Measurements from ENCODE around the gene ECPAS. TPM values are rescaled to one million over a fixed set of nuclear protein-coding genes. Genes with fewer than 3 reads are reported as not detected.

Gene ECPAS
- total RNA-seq, 4 donors from 2014 or later: 53.5 to 75.7 (median 66.1) TPM

DNA sequence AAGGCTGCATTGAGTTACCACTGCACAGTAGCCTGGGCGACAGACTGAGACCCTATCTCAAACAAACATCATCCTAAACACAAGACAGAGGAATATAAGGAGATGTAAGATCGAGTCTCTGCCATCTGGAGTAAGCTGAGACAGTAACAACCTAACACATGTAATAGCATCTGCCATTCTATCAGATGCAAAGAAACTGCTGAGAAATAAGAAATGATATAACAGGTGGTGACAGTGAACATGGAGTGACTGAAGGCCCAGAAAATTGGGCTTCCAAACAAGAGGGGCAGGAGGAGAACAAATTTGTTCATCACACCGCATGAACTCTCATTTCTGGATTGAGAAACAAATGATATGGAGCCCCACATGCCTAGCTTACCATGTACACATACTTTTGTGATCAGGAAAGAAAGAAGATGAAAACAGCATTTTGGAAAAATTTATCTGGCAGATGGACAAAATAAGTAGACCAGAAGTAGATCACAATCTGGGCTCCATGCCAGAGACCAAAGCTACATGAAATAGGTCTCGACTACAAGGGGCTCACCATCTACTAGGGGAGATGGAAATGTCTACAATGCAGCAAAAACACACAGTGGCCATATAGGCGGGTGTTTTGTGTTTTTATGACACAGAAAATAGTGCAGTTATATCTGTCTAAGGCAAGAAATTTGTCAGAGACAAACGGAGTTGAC lies 45.5 kb downstream of the ECPAS start:
- 81 to 82% methylated on average over 6 of the region's 6 CpGs for WGBS, 2 donors
- TF ChIP-seq, protein P1, sequence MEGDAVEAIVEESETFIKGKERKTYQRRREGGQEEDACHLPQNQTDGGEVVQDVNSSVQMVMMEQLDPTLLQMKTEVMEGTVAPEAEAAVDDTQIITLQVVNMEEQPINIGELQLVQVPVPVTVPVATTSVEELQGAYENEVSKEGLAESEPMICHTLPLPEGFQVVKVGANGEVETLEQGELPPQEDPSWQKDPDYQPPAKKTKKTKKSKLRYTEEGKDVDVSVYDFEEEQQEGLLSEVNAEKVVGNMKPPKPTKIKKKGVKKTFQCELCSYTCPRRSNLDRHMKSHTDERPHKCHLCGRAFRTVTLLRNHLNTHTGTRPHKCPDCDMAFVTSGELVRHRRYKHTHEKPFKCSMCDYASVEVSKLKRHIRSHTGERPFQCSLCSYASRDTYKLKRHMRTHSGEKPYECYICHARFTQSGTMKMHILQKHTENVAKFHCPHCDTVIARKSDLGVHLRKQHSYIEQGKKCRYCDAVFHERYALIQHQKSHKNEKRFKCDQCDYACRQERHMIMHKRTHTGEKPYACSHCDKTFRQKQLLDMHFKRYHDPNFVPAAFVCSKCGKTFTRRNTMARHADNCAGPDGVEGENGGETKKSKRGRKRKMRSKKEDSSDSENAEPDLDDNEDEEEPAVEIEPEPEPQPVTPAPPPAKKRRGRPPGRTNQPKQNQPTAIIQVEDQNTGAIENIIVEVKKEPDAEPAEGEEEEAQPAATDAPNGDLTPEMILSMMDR (IDR thresholded peaks at IDR 0.05): no peak
- no peak for TF ChIP-seq POLR2A (IDR thresholded peaks at IDR 0.05)
- intact Hi-C loops (cut with DNase I; ENCODE audit: low total_unique reads): no loop called here
- no peak overlapping the region for H3K4me3 ChIP-seq (ENCODE audit: low read depth, poor library complexity, severe bottlenecking)
- DNase-seq (ENCODE audit: low spot score in 2 of 2): no peak

DNA sequence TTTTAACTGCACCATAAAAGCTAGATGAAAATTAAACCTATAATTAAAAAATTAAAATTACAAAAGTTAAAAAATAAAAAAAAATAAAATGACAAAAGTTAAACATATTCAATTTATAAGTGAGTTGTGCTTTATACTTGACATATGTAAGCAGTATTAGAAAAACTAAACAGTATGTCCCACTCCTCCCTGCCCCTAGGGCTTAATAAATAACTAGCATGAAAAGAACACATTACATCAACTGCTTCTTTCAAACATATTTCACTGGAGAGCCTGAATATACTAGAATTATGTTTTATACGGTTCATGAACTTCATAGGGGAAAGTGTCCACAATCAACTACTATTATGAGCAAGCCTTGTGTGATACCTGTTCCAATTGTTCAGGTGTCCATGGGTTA lies 47.6 kb downstream of the ECPAS start:
- TF ChIP-seq, protein P1 (IDR thresholded peaks at IDR 0.05): no peak
- TF ChIP-seq POLR2A (IDR thresholded peaks at IDR 0.05): no peak
- intact Hi-C loops (cut with DNase I; ENCODE audit: low total_unique reads): no loop called here
- WGBS, 2 donors: 29 to 50% methylated on average over 1 of the region's 1 CpG
- H3K4me3 ChIP-seq (ENCODE audit: low read depth, poor library complexity, severe bottlenecking): no peak overlapping the region
- no peak for DNase-seq (ENCODE audit: low spot score in 2 of 2)

DNA sequence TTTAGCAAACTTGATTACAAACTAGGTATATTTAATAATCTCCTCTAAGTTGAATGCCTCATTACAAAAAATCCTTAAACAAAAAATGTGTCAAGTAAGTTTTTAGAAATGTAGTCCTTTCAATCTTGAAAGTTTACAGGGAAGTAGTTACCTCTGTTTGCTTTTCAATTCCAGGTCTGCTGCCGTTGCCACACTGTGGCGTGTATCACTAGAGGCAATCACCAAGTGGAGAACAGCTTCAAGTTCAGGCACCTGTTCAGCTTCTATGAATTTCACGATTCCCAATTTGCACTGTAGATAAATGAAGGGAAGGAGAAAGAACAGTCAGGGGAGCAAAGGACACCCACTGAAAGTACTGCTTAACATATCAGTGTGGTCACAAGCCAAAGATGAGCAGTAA lies 51.1 kb downstream of the ECPAS start:
- DNase-seq (ENCODE audit: low spot score in 2 of 2): no peak
- TF ChIP-seq, protein P1 (IDR thresholded peaks at IDR 0.05): no peak
- no peak for TF ChIP-seq POLR2A (IDR thresholded peaks at IDR 0.05)
- WGBS, 2 donors: 93 to 99% methylated on average over 3 of the region's 3 CpGs
- intact Hi-C loops (cut with DNase I; ENCODE audit: low total_unique reads): no loop called here
- no peak overlapping the region for H3K4me3 ChIP-seq (ENCODE audit: low read depth, poor library complexity, severe bottlenecking)

DNA sequence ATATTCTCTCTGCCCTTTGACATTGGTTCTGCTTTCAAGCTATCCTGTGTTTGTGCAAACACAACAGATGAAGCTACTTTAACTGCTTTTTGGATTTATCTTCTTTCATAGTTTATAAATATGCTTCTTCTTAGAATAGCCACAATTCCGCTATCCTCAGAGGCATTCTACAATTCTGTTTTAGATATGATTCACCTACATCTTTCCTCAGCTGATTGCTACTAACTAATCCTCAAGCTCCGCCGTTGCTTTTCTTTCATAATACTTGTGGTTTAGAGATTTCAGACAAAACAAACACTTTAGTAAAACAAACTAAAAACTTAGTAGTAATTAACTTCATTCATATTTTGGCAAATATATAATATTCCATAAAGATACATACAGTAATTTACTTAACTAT lies 52.5 kb downstream of the ECPAS start:
- TF ChIP-seq POLR2A (IDR thresholded peaks at IDR 0.05): no peak
- TF ChIP-seq, protein P1 (IDR thresholded peaks at IDR 0.05): no peak
- no peak overlapping the region for H3K4me3 ChIP-seq (ENCODE audit: low read depth, poor library complexity, severe bottlenecking)
- no peak for DNase-seq (ENCODE audit: low spot score in 2 of 2)
- intact Hi-C loops (cut with DNase I; ENCODE audit: low total_unique reads): no loop called here
- 92 to 95% methylated on average over 3 of the region's 3 CpGs for WGBS, 2 donors

DNA sequence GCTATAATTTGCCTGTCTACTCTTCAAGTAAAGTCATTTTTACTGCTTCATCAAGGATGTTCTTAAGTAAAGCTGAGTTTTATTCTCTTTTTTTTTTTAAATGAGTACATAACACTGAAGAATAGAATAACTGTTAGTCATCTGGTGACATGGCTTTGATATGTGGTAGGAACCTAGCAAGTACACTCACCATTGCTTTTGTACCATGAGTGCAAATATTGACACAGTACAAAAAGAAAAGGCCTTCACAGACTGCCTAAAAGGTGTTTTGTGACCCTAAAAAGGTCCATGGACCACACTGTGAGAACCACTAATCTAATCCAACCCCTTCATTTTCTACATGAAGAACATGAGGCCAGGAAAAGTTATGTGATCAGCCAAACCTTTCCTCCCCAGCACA lies 55.0 kb downstream of the ECPAS start:
- DNase-seq (ENCODE audit: low spot score in 2 of 2): no peak
- no peak overlapping the region for H3K4me3 ChIP-seq (ENCODE audit: low read depth, poor library complexity, severe bottlenecking)
- intact Hi-C loops (cut with DNase I; ENCODE audit: low total_unique reads): no loop called here
- TF ChIP-seq, protein P1 (IDR thresholded peaks at IDR 0.05): no peak
- no peak for TF ChIP-seq POLR2A (IDR thresholded peaks at IDR 0.05)

DNA sequence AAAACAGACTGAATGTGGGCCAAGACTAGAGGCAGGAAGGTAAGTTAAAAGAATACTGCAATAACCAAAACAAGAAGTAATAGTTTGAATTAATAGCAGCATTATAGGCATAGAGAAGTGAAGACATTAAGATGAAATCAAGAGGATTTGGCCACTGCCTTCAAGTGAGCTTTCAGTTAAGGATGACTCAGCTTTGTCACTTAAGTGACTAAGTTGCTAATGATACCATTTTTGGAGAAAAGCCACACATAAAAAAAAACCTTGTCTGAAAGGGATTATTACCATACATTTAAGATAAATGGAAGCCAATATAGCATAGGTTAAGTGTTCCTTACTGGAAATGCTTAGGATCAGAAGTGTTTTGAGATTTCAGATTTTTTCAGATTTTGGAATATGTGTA lies 57.0 kb downstream of the ECPAS start:
- DNase-seq (ENCODE audit: low spot score in 2 of 2): no peak
- intact Hi-C loops (cut with DNase I; ENCODE audit: low total_unique reads): no loop called here
- TF ChIP-seq, protein P1 (IDR thresholded peaks at IDR 0.05): no peak
- TF ChIP-seq POLR2A (IDR thresholded peaks at IDR 0.05): no peak
- H3K4me3 ChIP-seq (ENCODE audit: low read depth, poor library complexity, severe bottlenecking): no peak overlapping the region

Measured in lower leg skin (tissue), 4 donors.